UCSD-AML1 (cell line): ENCODE measurements around the gene URAD.
"Not testable (repeated sequence)": the region's sequence is repeated elsewhere in the genome, so short reads cannot be mapped to it uniquely, and the experiment has no call there.

ENCODE experiments used
- DNase-seq: peaks from one replicate; lab custom pipeline; 2025; ENCODE audit not compliant: unreplicated experiment; lab: John Stamatoyannopoulos, UW

Gene URAD

DNA sequence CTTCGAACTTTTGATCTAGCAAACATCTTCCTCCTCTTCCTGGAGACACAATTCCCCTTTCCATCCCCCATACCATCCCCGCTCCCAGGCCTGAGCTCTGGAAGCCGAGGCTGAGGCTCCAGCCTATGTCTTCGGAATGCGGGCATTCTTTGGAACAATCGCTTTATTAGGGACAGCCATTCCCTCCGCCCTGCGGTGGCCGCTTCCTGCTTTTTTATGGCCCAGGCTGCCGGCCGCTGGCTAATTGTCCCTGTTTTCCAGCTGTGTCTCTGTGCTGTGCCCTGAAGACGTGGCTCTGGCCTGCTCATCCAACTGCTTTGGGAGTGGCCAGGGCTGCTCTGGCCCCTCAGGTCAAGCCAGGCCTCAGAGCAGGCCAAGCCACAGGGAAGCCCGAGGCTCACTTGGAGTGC, 17.3 kb downstream of the URAD start:
- DNase-seq: no peak

GRCh38 chr13:27970382-27971235, 17.9 kb downstream of the URAD start:
- DNase-seq: no peak

GRCh38 chr13:27969866-27970229, 18.6 kb downstream of the URAD start:
- DNase-seq: no peak

DNA sequence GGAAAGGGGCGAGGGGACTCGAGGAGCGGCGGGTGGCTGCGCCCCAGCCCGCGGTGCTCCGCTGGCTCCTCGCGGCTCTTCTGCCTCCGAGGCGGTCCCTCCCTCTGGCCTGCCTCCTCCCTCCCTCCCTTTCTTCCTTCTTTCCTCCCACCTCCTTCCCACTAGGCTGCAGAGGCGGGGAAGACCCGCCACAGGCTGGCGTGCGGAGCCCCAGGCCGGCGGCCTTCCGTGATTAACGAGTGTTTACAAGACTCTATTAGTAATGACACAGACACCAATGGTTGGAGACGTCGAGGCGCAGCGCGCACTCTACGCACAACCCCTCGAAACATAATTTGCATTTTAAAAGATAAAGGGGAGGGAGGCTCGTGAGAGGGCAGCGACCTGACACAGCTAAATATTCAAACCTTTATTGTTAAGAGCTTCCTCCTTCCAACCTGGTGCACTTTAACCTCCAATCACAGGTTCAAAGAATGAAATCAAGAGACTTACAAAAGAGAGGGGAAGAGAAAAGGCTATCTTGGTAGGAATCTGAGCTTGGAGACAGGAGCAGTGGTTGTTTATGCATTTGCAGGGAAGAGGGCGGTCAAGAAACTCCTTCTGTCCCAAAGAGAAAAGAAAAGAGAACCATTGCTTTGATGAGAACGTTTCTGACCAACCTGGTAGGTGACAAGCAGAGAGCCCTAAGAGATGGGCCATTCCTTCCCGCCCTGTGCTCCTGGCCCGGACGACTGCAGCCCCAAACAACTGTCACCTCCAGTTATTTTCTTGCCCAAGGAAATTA, 19.2 kb downstream of the URAD start, which contains the start of gene CDX2:
Gene CDX2, minus strand, starts transcription at position 234 of the 784 bp plus-strand sequence. CDS start 309 bp downstream, outside the sequence.
- DNase-seq: no peak

DNA sequence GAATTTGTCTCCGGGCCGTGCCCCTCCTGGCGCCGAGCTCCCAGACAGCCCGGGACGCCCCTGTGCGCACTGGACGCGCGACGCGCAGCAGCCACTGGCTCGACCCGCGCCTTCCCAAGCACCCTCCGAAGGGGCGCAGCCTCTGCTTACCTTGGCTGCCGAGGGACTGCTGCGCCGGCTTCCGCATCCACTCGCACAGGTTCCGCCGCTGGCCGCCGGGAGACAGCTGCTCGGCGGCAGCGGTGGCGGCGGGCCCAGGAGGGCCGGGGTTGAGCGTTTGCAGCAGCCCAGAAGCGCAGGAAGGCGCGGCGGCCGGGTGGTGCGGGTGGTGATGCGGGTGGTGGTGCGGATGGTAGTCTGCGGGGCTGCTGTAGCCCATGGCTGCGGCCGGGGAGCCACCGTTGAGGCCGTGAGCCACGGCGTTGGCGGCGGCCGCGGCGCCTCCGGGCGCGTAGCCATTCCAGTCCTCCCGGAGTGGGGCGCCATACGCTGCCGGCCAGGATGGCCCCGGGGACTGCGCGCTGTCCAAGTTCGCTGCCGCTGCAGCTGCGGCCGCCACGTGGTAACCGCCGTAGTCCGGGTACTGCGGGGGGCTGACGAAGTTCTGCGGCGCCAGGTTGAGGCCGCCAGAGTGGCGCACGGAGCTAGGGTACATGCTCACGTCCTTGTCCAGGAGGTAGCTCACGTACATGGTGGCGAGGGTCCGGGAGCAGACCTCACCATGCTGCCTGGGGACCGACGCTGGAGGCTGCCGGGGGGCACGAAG, 20.0 kb downstream of the URAD start:
- no peak for DNase-seq

- DNase-seq: no peak
These were observed 20.7 kb downstream of the URAD start for GRCh38 chr13:27967736-27968315.

DNA sequence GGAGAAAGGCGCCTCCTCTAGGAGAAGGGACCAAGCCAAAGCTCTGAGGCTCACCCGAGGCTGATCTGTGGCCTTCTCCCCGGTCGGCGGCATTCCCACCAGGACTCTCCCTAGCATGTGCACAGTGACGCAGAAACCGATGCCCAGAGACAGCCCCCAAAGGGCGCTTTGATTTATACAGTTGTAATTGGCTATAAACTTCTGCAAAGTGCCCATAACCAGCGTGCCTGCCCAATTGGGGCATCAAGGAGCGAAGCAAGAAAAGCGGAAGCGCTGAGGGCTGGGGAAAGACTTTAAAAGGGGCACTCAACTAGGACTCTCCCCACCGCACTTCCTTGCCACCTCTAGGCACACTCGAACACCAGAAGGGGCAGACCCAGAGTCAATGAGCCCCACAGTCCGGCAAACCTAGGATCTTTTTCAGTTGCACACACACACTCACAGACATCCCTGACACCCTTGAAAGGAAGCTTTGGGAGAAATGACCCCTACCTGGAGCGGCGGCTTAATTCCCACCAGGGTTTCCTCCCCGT, 21.2 kb downstream of the URAD start:
- DNase-seq: no peak

- no peak for DNase-seq
These were observed 21.8 kb downstream of the URAD start for GRCh38 chr13:27966641-27967202.

GRCh38 chr13:27965740-27966640, 22.5 kb downstream of the URAD start:
- DNase-seq: no peak

- DNase-seq: no peak
These were observed 23.2 kb downstream of the URAD start for GRCh38 chr13:27965343-27965739.

DNA sequence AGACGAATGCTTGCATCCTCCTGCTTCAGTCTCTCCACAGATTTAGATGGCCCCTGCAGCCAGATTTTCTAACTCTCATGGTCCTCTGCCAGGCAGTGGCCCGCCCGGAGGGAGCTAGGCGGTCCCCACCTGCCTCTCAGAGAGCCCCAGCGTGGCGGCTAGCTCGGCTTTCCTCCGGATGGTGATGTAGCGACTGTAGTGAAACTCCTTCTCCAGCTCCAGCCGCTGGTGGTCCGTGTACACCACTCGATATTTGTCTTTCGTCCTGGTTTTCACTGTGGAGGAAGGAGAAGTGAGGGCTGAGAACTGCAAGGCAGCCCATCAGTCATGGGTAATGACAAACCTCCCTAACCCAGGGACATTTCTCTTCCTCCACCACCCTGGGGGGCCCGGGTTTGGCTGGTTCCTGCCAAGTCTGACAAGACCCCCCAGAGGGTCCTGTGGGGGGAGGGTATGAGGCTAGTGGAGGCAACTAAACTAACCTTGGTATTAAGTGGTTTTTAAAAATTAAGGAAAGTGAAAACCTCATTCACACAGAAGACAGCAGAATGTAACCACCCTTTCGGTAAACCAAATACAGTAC, 23.7 kb downstream of the URAD start:
- DNase-seq: no peak

- DNase-seq: not testable (repeated sequence)
These were observed 24.3 kb downstream of the URAD start for GRCh38 chr13:27964206-27964605.

DNA sequence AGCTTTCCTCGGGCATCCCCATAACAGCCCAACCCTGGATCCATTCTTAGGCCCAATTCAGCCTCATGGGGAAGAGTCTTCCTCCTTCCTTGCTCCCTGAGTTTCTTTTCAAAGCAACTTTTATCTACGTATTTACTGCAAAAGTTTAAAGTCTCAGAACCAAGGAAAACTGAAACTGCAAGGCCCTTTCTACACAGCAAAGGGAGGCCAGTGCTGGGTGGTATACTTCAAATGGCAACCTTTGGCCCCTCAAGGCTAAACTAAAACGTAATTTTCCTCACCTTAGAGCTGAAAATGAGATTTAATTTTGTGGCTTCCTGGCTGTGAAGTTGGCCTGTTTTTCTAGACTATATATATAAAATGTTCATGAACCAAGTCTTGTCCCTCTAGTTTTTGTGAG, 25.0 kb downstream of the URAD start:
- no peak for DNase-seq

DNA sequence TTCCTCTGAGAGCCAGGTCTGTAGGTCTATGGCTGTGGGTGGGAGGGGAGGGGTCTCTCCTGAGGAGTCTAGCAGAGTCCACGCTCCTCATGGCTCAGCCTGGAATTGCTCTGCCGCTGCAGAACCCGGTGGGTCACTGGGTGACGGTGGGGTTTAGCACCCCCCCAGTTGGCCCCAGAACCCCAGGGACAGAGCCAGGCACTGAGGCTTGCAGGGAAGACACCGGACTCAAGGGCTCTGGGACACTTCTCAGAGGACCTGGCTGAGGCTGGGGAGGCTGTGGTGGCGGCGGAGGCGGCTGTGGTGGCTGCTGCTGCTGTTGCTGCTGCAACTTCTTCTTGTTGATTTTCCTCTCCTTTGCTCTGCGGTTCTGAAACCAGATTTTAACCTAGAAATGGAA, 25.5 kb downstream of the URAD start:
- DNase-seq: no peak

DNA sequence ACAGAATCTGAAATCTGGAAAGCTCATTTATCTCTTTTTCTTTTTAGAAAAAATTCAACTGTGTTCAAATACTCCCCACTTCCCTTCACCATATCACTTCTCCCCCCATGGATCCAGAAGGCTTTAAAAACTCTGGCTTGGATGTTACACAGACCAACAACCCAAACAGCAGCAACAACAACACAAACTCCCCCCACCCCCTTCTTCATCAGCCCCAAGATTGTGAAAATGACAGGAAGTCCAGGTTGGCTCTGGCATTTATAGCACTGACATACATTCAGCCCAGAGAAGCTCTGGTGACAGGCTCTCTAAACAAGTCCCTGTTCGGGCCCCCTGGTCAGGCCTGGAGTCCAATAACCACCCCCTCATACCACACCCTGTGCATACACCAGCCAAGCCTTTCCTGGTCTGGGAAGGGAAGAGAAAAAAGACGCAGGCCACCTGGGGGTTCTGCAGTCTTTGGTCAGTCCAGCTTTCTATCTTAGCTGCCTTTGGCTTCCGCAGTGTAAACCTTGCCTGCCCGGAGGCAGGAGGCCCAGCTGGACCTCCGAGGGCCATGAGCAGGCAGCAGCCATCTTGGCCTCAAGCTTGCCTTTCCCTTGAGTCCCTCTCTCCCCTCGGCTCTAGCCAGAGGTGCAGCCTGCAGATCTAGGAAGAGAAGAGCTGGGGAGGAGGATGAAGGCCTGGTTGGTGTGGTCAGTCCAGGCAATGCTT, 26.2 kb downstream of the URAD start:
- DNase-seq: no peak

- no peak for DNase-seq
These were observed 27.0 kb downstream of the URAD start for GRCh38 chr13:27961227-27962085.

- peak; percentile 50 for DNase-seq
These were observed 27.9 kb downstream of the URAD start for GRCh38 chr13:27960362-27961226.
